NCI-H1694 (cell line): ENCODE measurements around the gene RDH8.
"Not testable (repeated sequence)": the region's sequence is repeated elsewhere in the genome, so short reads cannot be mapped to it uniquely, and the experiment has no call there.

Experiments
- DNase-seq: peaks from one replicate; lab custom pipeline; 2025; lab: John Stamatoyannopoulos, UW

Gene RDH8

DNA sequence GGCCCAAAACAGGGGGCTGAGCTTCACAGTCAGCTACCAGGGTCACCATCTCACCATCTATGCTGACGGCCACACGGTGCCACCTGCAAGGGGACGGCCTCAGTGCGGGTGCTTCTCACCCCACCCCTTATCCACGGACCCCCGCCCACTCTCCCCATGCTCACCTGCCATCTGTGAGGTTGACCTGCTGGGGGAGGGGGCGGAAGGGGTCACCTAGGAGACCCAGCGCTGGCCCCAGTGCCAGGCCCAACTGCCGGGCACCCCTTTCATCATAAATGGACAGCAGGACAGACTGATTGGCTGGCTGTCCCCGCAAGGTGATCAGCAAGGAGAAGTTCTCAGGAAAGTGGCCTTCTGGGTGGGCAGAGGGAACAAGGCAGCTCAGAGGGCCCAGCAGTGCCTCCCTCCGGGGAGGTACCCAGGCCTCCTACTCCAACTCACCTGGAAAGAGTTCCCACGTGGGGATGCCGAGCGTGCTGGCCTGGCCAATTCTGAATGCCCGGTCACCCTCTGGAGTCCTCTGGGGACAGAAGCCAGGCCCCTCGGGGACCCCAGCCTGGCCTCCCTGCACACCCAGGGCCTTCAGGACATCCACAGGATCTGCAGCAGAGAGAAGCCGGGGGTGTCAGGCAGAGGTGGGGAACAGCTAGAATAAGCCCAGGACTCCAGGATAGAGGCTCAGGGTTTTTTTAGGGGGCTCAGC, 7.5 kb upstream of the RDH8 start:
- DNase-seq = no peak

DNA sequence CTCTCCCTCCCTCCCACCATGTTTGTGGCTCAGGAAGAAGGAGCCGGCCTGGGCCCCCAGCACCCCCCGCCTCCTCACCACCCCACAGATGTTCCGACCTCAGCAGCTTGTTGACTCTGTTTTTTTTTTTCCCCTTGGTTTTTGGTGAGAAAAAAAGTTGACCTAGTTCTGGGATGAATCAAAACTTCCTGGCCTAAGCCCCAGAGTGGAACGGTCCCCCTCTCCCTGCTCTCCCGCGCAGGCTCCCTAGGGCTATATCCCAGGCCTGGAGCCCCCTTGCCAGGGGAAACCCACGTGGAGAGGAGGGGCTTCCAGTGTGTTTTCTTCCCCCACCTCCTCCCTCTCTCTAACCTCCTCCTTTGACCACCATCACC, 7.0 kb upstream of the RDH8 start:
- no peak for DNase-seq

DNA sequence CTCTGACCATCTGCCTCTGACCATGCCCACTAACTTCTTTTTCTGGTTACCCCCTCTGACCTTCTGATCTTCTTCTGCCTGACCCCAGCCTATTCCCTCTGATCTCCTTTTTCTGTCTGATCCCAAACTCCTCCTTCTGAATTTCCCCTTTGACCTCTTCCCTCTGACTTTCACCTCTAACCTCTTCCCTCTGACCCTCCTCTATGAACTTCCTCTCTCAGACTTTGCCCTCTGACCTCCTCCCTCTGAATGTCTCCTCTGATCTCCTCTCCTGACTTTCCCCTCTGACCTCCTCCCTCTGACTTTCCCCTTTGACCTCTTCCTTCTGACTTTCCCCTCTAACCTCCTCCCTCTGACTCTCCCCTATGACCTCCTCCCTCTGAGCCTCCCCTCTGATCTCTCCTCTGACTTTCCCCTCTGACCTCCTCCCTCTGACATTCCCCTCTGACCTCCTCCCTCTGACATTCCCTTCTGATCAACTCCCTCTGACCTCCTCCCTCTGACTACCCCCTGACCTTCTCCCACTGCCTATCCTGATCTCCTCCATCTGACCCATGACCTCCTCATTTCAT, 6.4 kb upstream of the RDH8 start:
- DNase-seq = no peak

DNA sequence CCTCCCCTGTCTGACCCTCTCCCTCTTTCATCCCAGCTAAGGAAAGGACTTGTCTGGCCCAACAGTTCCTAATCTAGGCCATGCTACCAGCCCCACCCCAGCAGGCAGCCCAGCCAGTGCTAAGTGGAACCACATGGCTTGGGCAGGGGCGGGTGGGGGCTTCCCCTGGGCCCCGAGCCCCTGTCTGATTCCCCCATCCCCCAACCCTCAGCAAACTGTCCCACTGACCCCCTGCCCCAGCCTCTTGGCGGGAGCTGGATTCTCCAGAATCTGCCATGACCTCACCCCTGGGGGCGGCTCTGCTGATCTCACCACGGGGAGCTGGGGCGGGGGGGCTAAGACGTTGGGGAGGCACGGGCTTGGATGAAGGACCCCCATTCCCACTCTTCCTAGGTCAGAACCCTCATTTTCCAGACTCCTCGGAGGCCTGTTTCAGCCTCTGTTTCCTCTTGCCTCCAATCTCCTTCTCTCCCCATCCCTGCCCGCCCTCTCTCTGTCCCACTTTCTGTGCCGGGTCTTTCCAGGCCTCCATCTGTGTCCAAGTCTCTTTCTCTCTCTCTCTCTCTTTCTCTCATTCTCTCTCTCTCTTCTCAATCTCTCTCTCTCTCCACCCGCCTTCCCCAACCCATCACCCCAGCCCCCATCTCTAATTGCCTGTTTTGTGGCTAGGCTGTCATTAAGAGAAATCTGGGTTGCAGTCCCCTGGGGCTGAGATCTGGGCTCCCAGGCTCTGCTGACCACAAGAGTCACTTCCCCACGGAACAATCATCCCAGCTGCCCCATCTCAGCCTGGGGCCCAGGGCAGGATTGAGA, 5.7 kb upstream of the RDH8 start:
- no peak for DNase-seq

DNA sequence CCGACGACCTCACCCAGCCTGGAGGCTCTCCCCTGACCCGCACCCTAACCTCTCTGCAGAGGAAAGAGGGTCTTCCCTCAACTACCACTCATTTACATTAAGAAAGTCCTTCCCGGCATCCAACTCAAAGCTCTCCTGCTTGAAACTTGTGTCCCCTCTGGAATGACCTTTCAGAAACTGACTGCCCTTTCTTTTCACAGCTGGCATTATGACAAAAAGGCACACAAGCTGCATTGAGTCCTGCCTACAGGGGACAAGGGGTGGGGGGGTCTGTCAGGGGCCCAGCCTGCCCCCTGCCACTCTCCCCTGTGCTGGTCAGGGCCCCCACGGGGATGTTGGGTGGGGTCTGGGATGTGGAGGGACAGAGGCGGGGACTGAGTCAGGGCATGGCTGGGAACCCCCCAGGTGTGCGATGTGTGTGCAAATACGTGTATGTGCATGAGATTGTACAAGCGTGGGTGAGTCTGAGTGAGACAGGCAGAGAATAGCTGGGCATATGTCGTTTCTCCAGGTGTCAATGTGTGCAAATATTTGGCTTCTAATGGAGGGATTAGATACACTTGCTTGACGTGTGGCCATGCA, 5.0 kb upstream of the RDH8 start:
- no peak for DNase-seq

DNA sequence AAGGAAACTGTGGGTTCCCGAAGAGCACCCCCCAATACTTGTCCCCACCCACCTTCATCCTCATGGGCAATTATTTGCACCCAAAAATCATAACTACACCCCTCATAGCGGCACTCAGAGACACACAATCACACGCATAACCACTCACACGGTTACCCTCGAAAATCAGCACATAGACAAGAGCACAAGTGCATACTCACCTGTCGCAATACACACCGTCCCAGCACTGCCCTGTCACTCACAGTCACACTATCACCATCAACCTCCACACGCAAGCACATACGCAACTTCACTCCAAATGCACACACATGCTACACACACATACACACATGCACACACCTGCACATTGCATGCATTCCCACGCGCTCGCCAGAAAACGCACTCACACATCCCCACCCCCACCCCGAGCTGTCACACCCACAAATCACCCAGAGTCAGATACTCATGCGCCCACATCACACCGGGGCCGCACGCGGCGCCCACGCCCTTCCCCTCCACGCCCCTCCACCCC, 3.5 kb upstream of the RDH8 start:
- DNase-seq = no peak

DNA sequence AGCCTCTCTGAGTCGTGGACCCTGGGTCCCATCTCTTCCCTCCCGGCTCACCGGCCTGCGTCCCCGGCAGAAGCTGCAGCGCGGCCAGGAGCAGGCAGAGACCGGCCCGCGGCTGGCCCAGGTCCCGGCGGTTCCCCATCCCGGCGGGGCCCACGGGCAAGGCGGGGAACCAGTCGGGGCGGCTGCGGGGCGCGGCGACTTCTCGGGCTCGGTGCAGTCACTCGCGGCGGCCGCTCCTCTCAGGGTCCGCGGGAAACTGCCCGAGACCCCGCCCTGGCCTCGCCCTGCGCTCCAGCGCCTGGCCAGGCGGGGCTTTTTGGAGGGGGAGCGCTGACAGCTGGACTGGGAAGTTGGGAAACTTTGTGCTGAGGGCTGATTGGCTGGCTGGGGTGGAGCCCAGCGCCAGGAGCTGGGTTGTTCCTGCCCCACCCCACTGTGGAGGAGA, 3.0 kb upstream of the RDH8 start, which contains the start of gene COL5A3:
Gene COL5A3 (minus strand): TSS at position 258 of the 445 bp plus-strand sequence. CDS start 119 bp downstream, at position 139.
- no peak for DNase-seq

DNA sequence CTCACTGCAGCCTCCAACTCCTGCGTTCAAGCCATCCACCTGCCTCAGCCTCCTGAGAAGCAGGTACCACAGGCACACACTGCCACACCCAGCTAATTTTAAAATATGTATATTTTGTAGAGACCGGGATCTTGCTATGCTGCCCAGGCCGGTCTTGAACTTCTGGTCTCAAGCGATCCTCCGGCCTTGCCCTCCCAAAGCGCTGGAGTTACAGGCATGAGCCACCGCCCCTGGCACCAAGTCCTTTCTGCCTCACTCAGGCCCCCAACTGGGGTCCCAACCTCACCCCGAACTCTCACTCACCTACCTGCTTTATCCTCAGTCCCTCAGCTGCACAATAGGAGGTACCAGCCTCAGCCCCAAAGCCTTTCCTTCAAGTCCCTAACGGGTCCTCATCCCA, 2.3 kb upstream of the RDH8 start:
- DNase-seq = no peak

DNA sequence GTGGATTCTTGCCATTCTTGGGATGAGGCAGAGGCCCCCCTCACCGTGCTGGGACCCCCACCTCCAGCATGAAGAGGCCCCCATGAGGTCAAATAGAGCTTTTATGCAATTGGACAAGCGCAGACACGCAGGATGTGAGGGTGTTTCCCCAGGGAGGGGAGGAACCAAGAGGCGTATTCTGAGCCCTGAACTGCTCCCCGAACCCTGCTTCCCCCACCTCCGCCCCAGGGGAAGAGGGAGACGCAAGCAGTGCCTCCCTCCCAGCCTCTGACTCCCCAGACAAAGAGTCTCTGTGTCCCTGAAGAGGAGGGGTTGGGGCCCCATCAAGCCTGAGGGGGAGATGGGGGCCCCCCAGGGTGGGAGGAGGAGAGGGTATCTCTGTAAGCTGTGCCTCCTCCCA, 1.3 kb upstream of the RDH8 start:
- no peak for DNase-seq

DNA sequence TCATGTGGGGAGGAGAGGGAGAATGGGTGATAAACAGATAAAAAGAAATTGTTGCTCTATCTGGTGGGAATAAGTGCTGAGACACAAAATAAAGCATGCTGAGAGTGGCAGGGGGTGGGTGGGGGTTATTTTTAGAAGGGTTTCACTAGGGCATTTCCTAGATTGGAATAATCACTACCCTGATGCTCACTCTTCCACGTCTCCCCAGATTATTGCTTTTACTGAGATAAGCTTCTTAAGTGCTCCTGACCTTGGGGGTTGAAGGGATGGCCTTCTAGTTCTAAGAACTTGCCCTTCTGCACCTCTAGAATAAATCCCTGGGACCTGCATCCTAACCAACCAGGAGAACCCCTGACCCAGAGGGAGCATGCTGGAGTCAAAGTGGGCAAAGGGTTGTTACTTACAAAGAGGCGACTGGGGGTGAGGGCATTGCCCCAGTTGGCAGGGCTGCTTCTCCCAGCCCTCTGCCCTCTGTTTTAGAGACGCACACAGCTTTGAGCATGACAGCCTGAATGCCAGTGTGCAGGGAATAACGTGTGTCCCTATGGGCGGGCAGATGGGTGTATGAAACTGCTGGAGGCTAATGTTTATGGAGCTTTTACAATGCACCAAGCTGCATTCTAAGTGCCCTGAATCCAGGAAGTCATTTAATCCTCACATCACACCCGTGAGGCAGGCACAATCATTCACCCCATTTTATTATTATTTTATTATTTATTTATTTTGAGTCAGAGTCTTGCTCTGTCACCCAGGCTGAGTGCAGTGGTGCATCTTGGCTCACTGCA, 743 bp downstream of the RDH8 start:
- DNase-seq = no peak

DNA sequence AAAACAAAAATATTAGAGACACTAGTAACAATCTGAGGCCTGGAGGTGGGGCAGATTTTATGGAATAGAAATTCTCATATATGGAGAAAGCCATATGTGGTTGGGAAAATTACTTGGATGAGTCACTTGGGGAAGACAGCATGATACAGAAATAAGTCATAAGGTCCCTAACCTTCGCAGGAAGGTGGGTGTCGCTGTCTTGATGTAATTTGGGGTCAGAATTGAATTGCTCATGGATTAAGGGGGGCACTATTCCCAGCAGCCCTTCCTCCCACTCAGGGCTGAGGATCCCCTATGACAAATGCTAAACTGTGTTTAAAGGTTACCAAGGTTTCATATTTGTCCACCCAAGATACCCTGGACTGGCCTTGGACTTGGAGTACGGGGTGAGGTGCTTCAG, 5.0 kb downstream of the RDH8 start:
- no peak for DNase-seq

DNA sequence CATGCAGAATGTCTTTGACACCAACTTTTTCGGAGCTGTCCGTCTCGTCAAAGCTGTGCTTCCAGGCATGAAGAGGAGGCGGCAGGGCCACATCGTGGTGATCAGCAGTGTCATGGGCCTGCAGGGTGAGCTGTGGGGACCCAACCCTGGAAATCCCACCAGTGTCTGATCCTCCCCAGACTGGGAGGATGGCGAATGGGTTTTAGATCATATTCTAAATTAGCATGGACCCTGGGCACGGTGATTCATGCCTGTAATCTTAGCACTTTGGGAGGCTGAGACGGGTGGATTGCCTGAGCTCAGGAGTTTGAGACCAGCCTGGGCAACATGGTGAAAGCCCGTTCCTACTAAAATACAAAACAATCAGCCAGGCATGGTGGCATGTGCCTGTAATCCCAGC, 5.5 kb downstream of the RDH8 start:
- DNase-seq = no peak

DNA sequence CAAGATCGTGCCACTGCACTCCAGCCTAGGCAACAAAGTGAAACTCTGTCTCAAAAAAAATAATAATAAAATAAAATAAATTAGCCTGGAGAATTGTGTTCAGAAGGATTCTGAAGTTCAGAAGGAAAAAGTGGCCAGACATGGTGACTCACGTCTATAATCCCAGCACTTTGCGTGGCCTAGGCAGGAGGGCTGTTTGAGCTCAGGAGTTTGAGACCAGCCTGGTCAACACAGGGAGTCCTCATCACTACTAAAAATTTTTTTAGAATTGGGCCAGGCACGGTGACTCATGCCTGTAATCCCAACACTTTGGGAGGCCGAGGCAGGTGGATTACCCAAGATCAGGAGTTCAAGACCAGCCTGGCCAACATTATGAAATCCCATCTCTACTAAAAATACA, 6.0 kb downstream of the RDH8 start:
- no peak for DNase-seq

DNA sequence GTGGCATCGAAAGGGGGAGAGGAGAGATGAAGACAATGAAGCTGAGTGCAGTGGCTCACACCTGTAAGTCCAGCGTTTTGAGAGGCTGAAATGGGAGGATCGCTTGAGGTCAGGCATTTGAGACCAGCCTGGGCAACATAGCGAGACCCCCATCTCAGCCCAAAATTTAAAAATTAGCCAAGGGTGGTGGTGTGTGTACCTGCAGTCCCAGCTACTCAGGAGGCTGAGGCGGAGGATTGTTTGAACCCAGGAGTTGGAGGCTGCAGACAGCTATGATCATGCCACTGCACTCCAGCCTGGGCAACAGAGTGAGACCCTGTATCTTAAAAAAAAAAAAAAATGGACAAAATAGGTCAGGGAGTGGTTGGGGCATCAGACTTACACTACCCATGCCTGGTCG, 7.6 kb downstream of the RDH8 start:
- DNase-seq = no peak

DNA sequence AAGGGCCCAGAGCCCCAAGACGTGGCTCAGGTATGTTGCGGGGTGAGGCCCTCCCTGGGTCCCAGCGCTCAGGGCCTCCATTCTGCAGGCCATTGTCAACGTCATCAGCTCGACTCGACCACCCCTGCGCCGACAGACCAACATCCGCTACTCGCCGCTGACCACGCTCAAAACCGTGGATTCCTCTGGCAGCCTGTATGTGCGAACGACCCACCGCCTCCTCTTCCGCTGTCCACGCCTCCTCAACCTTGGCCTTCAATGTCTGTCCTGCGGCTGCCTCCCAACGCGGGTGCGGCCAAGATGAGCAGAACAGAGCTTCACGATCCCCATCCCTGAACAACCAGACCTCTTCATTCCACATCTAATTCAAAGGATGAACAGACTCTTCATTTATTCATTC, 8.2 kb downstream of the RDH8 start:
- DNase-seq = no peak

DNA sequence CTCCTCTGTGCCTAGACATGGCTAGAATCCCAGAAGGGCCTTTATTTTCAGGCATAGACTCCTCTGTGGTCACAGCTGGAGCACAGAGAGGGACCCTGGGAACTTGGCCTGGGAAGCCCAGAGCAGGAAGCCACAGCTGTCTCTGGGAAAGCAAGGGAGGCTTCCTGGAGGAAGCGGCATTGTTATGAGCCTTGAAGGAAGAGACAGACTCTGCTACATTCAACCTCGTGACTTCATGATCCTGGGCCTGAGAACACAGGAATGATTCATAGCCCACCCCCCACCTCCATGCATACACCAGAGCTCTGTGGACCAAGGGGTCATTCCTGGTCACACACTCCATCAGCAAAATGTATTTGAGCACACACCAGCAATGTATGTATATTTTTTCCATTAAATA, 8.6 kb downstream of the RDH8 start:
- DNase-seq = no peak

DNA sequence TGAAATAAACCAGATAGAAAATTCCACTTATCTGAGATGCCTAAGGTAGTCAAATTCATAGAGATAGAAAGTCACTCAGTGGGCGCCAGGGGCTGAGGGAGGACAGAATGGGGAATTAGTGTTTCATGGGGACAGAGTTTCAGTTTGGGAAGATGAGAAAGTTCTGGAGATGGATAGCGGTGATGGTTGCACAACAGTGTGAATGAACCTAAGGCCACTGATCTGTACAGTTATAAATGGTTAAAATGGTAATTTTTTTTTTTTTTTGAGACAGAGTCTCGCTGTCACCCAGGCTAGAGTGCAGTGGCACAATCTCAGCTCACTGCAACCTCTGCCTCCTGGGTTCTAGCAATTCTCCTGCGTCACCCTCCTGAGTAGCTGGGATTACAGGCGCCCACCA, 9.8 kb downstream of the RDH8 start:
- DNase-seq = not testable (repeated sequence)

DNA sequence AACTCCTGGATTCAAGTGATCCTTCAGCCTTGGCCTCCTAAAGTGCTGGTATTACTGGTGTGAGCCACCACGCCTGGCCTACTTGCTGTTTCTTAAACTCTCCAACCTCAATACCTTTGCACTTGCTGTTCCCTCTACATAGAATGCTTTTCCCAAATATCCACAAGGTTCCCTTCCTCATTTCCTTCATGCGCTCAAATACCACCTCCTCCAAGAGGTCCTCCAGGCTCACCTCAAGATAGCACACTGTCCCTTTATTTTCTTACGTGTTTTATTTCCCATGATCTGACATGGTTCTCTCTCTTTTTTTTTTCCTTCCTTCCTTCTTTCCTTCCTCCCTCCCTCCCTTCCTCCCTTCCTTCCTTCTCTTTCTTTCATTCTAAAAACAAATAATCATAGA, 13.5 kb downstream of the RDH8 start:
- DNase-seq = no peak

DNA sequence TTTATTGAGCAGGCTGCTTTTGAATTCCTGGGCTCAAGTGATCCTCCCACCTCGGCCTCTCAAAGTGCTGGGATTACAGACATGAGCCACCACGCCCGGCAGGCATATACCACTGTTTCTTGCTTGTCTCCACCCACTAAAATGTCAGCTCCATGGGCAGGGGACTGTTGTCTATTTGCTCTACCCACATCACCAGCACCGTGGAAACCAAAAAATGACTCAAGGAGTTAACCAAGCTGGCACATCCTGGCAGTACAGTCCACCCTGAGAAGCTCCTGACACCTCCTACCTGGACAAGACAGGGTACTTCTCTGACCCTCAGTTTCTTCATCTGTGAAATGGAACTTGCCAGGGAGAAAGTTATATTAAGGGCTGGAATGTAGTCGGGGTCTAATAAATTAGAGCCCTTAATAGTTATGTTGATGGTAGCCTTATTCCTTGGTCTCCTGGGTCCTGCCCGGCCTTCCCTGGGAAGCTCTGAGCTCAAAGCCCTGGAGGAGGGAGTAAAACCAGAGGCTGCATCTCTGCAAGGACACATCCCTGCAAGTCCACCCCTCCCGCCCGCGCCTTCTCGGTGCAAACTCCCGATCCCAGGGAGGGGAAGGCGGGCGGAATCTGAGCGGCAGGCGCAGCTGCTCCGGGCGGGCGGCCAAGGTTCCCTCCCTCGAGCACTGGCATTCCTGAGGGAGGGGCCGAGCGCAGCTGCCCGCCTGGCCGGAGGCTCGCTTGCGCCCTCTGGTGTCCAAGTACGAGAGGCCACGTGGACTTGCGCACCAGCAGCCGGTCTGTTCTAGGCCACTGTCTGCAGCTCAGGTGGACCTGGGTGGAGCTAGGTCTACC, 14.1 kb downstream of the RDH8 start:
- peak; percentile 53 for DNase-seq

DNA sequence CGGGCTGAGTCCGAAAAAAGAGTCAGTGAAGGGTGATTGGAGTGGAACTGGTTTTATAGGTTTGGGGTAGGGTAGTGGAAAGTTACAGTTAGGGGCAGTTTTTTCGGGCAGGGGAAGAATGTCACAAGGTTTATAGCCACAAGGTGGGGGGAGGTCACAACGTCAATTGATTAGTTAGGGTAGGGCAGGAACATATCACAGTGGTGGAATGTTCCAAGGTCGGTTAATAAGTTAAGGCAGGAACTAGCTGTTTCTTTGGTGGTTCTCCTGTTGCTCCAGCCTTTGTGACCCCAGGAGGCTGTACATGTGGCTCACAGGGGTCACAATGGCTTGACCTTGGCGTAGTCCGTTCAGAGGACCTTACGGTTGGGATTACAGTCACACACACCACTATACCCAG, 20.3 kb downstream of the RDH8 start:
- no peak for DNase-seq

DNA sequence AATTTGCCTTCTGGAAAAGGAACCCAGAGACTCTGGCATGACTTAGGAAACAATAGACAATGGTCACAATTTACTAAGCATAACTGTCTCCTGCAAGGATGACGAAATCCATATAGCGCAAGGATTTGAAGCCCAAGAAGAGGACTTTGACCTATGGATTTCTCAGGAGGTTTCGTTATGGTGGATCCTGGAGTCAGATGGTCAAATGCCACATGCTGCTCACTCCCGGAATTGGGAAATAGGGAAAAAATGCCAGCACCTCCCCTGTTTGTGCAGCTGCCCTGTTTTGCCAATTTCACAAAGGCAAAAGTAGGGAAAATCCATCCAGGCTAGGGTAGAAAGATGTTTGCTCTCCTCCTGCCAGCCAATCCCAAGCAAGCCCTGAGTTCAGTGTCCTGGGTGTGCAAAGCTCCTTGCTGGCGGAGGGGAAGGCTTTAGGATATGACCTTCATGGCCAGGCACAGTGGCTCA, 23.4 kb downstream of the RDH8 start:
- no peak for DNase-seq
